ENCODE data around the gene PTBP1. TPM values are rescaled to one million over a fixed set of nuclear protein-coding genes. Genes with fewer than 3 reads are reported as not detected.
"Not testable (repeated sequence)": the region's sequence is repeated elsewhere in the genome, so short reads cannot be mapped to it uniquely, and the experiment has no call there.

The PTBP1 gene
- total RNA-seq, 1 experiment from 2014 or later, result 481 TPM

- Histone ChIP-seq H3K27me3 (ENCODE audit: control insufficient read depth, insufficient read depth, low read length) (peaks cover 15% of the 10 kb centered on the region), H3K4me3 (ENCODE audit: insufficient read depth, low read depth, low read length) (no peak within 1 kb of the TSS), H3K36me3 (replicated peaks; ENCODE audit: control insufficient read depth, insufficient read depth, low read length) (no peaks in the 10 kb centered on the region)
- no peak for DNase-seq
Observed at GRCh38 chr19:840519-841206, 43.4 kb downstream of the PTBP1 start, which contains the start of gene PRTN3. PRTN3 (plus strand) TSS chr19:840999; CDS start chr19:841009, 10 bp downstream.

GRCh38 chr19:842802-843179 is 45.5 kb downstream of the PTBP1 start:
- not testable (repeated sequence) for H3K36me3 ChIP-seq (replicated peaks; ENCODE audit: control insufficient read depth, insufficient read depth, low read length); DNase-seq; H3K4me3 ChIP-seq (ENCODE audit: insufficient read depth, low read depth, low read length)
- peaks cover 15% of the 10 kb centered on the region for H3K27me3 ChIP-seq (ENCODE audit: control insufficient read depth, insufficient read depth, low read length)

DNA sequence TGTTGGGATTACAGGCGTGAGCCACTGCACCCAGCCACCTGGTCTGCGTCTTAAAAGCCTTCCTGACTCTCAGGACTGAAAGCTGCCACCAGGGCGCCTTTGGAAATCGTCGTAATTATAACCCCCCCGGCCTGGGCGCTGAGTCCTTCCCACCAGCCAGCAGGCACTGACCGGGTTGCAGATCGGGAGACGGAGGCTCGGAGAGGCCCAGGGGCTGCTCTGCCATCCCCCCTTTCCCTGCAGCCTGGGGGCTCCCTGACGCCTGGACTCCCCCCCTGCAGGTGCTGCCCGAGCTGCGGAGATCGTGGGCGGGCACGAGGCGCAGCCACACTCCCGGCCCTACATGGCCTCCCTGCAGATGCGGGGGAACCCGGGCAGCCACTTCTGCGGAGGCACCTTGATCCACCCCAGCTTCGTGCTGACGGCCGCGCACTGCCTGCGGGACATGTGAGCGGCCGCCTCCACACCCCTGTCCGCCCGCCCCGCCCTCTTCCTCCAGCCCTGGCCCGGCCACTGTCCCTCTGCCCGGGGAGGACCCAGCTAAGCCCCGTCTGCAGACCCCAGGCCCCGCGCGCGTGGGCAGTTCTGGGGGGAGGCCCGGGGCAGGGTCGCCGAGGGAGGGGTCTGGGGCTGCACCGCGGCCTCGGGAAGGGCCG is 46.1 kb downstream of the PTBP1 start:
- Histone ChIP-seq H3K36me3 (replicated peaks; ENCODE audit: control insufficient read depth, insufficient read depth, low read length) (no peaks in the 10 kb centered on the region), H3K4me3 (ENCODE audit: insufficient read depth, low read depth, low read length) (peak overlapping the region; percentile 32), H3K27me3 (ENCODE audit: control insufficient read depth, insufficient read depth, low read length) (peaks cover 15% of the 10 kb centered on the region)
- DNase-seq, result peak; percentile 87

GRCh38 chr19:843836-844545 is 46.7 kb downstream of the PTBP1 start:
- Histone ChIP-seq H3K27me3 (ENCODE audit: control insufficient read depth, insufficient read depth, low read length) (peaks cover 15% of the 10 kb centered on the region), H3K36me3 (replicated peaks; ENCODE audit: control insufficient read depth, insufficient read depth, low read length) (no peaks in the 10 kb centered on the region), H3K4me3 (ENCODE audit: insufficient read depth, low read depth, low read length) (peak overlapping the region; percentile 32)
- peak; percentile 73 for DNase-seq

DNA sequence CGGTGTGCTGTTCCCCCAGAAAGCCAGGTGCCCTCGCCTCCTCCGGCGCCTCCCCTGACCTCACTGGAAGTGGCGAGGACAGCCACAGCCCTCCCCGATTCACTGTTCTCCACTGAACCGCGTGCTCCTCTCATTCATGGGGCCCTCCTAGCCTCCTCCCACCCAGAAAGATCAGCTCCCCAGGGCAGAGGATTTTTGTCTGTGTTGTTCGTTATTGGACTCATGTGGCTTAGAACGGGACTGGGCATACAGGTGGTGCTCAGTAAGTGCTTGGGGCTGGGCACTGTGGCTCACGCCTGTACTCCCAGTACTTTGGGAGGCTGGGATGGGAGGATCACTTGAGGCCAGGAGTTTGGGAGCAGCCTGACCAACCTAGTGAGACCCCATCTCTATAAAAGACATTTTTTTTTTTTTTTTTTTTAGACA is 47.3 kb downstream of the PTBP1 start:
- Histone ChIP-seq H3K4me3 (ENCODE audit: insufficient read depth, low read depth, low read length) (no peak overlapping the region), H3K36me3 (replicated peaks; ENCODE audit: control insufficient read depth, insufficient read depth, low read length) (no peaks in the 10 kb centered on the region), H3K27me3 (ENCODE audit: control insufficient read depth, insufficient read depth, low read length) (peaks cover 15% of the 10 kb centered on the region)
- peak; percentile 74 for DNase-seq

DNA sequence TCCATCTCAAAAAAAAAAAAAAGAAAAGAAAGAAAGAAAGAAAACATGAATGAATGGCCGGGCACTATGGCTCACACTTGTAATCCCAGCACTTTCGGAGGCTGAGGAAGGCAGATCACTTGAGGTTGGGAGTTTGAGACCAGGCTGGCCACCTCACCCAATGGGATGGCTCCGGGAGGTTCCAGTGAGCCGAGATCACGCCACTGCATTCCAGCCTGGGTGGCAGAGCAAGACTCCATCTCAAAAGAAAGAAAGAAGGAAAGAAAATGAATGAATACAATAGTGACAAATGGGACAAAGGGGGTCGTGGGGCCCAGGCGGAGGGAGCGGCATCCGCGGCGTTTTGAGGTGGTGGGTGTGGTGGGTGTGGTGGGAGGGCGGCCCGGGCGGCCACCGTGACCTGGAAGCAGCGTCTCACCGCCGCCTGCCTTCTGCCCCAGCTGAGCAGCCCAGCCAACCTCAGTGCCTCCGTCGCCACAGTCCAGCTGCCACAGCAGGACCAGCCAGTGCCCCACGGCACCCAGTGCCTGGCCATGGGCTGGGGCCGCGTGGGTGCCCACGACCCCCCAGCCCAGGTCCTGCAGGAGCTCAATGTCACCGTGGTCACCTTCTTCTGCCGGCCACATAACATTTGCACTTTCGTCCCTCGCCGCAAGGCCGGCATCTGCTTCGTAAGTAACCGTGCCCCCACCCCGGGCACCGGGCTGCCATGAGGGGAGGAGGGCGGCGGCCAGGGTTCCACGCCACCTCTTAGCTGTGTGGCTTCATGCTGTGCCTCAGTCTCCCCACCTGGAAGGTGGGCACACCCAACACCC is 48.7 kb downstream of the PTBP1 start:
- Histone ChIP-seq H3K36me3 (replicated peaks; ENCODE audit: control insufficient read depth, insufficient read depth, low read length) (no peaks in the 10 kb centered on the region), H3K27me3 (ENCODE audit: control insufficient read depth, insufficient read depth, low read length) (peaks cover 15% of the 10 kb centered on the region), H3K4me3 (ENCODE audit: insufficient read depth, low read depth, low read length) (no peak overlapping the region)
- DNase-seq, result no peak

GRCh38 chr19:848386-848921 is 51.2 kb downstream of the PTBP1 start:
- no peak overlapping the region for H3K4me3 ChIP-seq (ENCODE audit: insufficient read depth, low read depth, low read length)
- H3K27me3 ChIP-seq (ENCODE audit: control insufficient read depth, insufficient read depth, low read length), result peaks cover 9% of the 10 kb centered on the region

DNA sequence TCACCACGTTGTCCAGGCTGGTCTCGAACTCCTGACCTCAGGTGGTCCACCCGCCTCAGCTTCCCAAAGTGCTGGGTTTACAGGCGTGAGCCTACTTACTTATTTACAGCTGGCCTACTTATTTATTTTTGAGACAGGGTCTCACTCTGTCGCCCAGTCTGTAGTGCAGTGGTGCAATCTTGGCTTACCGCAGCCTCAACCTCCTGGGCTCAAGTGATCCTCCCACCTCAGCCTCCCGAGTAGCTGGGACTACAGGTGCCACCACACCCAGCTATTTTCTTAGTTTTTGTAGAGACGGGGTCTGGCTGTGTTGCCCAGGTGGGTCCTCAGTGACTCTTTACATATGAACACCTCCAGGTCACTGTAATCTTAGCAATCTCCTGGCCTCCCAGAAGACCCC is 51.9 kb downstream of the PTBP1 start:
- H3K4me3 ChIP-seq (ENCODE audit: insufficient read depth, low read depth, low read length); H3K27me3 ChIP-seq (ENCODE audit: control insufficient read depth, insufficient read depth, low read length); H3K36me3 ChIP-seq (replicated peaks; ENCODE audit: control insufficient read depth, insufficient read depth, low read length); DNase-seq: not testable (repeated sequence)

More at GRCh38 chr19:848386-848921, 51.2 kb downstream of the PTBP1 start:
- no peaks in the 10 kb centered on the region for H3K36me3 ChIP-seq (replicated peaks; ENCODE audit: control insufficient read depth, insufficient read depth, low read length)
- no peak for DNase-seq

DNA sequence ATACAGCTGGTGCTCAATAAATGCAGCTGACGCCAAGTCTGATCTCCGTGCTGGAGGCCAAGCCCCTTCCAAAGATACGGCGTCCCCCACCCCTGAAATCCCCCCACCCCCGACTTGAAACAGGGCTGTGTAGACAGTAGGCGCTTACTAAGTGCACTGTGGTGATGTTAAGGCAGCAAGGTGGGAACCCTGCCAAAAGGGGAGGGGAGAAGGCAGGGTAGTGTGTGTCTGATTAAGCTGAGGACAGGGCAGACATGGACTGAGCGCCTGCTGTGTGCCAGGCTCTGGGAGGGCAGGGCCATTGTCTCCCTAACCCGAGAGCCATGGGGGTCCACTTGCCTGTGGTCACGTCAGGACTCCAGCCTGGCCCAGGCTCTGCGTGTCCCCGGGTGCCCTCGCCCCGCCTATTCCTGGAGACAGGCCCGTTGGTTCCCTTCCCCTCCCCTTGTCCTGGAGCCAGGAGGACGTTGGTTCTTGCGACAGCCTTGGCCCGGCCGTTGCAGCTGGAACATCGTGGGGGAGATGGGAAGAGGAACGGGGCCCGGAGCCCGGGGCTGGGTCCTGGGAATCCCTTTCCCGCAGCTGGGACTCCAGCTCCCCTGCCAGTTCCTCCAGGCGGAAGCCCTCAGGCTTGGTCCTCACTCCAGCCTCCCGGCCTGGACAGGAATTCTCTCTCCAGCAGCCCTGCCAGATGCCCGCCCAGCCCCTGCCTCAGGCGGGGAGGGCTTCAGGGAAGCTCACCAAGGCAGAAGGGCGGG is 53.1 kb downstream of the PTBP1 start:
- DNase-seq, result peak; percentile 77
- Histone ChIP-seq H3K4me3 (ENCODE audit: insufficient read depth, low read depth, low read length) (no peak overlapping the region), H3K36me3 (replicated peaks; ENCODE audit: control insufficient read depth, insufficient read depth, low read length) (no peaks in the 10 kb centered on the region), H3K27me3 (ENCODE audit: control insufficient read depth, insufficient read depth, low read length) (no peaks in the 10 kb centered on the region)

GRCh38 chr19:850979-851335 is 53.7 kb downstream of the PTBP1 start:
- no peak for DNase-seq
- no peak overlapping the region for H3K4me3 ChIP-seq (ENCODE audit: insufficient read depth, low read depth, low read length)
- H3K27me3 ChIP-seq (ENCODE audit: control insufficient read depth, insufficient read depth, low read length), result no peaks in the 10 kb centered on the region
- H3K36me3 ChIP-seq (replicated peaks; ENCODE audit: control insufficient read depth, insufficient read depth, low read length), result no peaks in the 10 kb centered on the region

GRCh38 chr19:852136-853013 is 55.1 kb downstream of the PTBP1 start, which contains the start of gene ELANE:
ELANE (plus strand) TSS chr19:852303; CDS start chr19:852329, 26 bp downstream.
- no peak for DNase-seq
- H3K27me3 ChIP-seq (ENCODE audit: control insufficient read depth, insufficient read depth, low read length), result no peaks in the 10 kb centered on the region
- no peak within 1 kb of the TSS for H3K4me3 ChIP-seq (ENCODE audit: insufficient read depth, low read depth, low read length)
- no peaks in the 10 kb centered on the region for H3K36me3 ChIP-seq (replicated peaks; ENCODE audit: control insufficient read depth, insufficient read depth, low read length)

DNA sequence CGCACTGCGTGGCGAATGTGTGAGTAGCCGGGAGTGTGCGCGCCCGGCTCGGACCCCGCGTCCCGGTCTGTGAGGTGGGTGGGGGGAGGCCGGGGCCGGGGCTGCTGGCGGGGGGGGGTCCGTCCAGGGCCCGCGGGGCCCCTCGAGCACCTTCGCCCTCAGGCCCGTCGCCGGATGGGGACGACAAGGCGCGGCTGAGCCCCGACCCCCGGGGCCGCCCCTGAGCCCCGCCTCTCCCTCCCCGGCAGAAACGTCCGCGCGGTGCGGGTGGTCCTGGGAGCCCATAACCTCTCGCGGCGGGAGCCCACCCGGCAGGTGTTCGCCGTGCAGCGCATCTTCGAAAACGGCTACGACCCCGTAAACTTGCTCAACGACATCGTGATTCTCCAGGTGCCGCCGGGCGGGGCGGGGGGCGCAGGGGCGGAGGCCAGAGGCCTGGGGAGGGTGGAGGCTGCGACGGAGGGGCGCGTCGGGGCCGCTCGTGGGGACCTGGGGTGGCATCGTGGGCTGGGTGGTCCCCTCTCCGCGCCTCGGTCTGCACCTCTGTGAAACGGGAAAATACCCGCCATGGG is 55.8 kb downstream of the PTBP1 start:
- Histone ChIP-seq H3K4me3 (ENCODE audit: insufficient read depth, low read depth, low read length) (no peak overlapping the region), H3K27me3 (ENCODE audit: control insufficient read depth, insufficient read depth, low read length) (no peaks in the 10 kb centered on the region), H3K36me3 (replicated peaks; ENCODE audit: control insufficient read depth, insufficient read depth, low read length) (no peaks in the 10 kb centered on the region)
- DNase-seq, result no peak

Measured in H7 (cell line).